ENCODE data around the gene MTHFD1L. TPM values are rescaled to one million over a fixed set of nuclear protein-coding genes. Genes with fewer than 3 reads are reported as not detected.

MTHFD1L gene
- total and polyA plus RNA-seq, 2 donors (not counting 3 experiments of a cell fraction or from before 2014, with no cell fraction given) = 40.2 to 120 TPM

- no peaks in the 10 kb centered on the region for H3K9me1 ChIP-seq (replicated peaks; ENCODE audit: control insufficient read depth, extremely low read depth, insufficient read depth, low read length)
- BruUV-seq (replicated peaks) = no TSS peak
- H3K4me1 ChIP-seq (ENCODE audit: control insufficient read depth, extremely low read depth, insufficient read depth, low read length) = no peaks in the 10 kb centered on the region
- ChIA-PET POLR2A (interaction anchor here (0.8 to 0.9 kb wide), 2 partner anchors 308 to 457 kb away, joined by 3 read pairs; no protein-coding TSS in a partner anchor), CTCF (interaction anchor here (1.1 to 2.3 kb wide), 3 partner anchors 11 to 392 kb away, joined by 3 to 6 read pairs (median 5); no protein-coding TSS in a partner anchor)
- no peaks in the 10 kb centered on the region for H3K27me3 ChIP-seq (ENCODE audit: control insufficient read depth in 2 of 2, insufficient read depth in 2 of 2, low read length in 2 of 2)
- H4K20me1 ChIP-seq (replicated peaks; ENCODE audit: control insufficient read depth, extremely low read depth, insufficient read depth, low read length) = no peaks in the 10 kb centered on the region
- no peak for FAIRE-seq
- dilution Hi-C loops (cut with MboI; ENCODE audit: extremely low pct_ligation_motif_present, low sequenced_read_pairs) = no loop called here
- H2AFZ ChIP-seq (ENCODE audit: low read depth, low read length) = no peak overlapping the region
- H3K9ac ChIP-seq (replicated peaks; ENCODE audit: extremely low read depth, insufficient read depth, low read length) = no peak overlapping the region
- TF ChIP-seq MYC (IDR thresholded peaks at IDR 0.05; ENCODE audit: low read depth, low read length) (no peak), CTCF (IDR thresholded peaks at IDR 0.05; ENCODE audit: extremely low read depth in 1 of 2, insufficient read depth in 1 of 2, low read depth in 1 of 2, low read length in 2 of 2) (no peak), JUN (IDR thresholded peaks at IDR 0.05; ENCODE audit: borderline replicate concordance, insufficient read depth, insufficient read length, low read depth) (no peak), GATA2 (IDR thresholded peaks at IDR 0.05; ENCODE audit: insufficient read depth, insufficient read length, low read depth, low read length) (no peak), MAX (IDR thresholded peaks at IDR 0.05; ENCODE audit: insufficient read depth, insufficient read length) (no peak), POLR2AphosphoS5 (IDR thresholded peaks at IDR 0.05; ENCODE audit: insufficient read depth, low read depth, low read length) (no peak), FOS (IDR thresholded peaks at IDR 0.05; ENCODE audit: borderline replicate concordance, insufficient read depth, low read length) (no peak), POLR2A (IDR thresholded peaks at IDR 0.05; ENCODE audit: low read depth, low read length) (no peak), EZH2 (IDR thresholded peaks at IDR 0.05; ENCODE audit: borderline replicate concordance, low read depth, low read length, severe bottlenecking) (no peak)
- no peak for DNase-seq (ENCODE audit: low read depth, low spot score)
- H3K27ac ChIP-seq (ENCODE audit: insufficient read depth, low read depth, low read length) = no peak overlapping the region
- no peak overlapping the region for H3K4me2 ChIP-seq (ENCODE audit: insufficient read depth, low read length)
- intact Hi-C loops (cut with micrococcal nuclease) = no loop called here
- H3K9me3 ChIP-seq (replicated peaks; ENCODE audit: control insufficient read depth, insufficient read depth, low read length) = no peaks in the 10 kb centered on the region
- H3K79me2 ChIP-seq (ENCODE audit: control insufficient read depth, insufficient read depth, low read length) = no peaks in the 10 kb centered on the region
- no peak overlapping the region for H3K4me3 ChIP-seq (replicated peaks in 1 of 3; ENCODE audit: insufficient read depth in 1 of 3, low read depth in 1 of 3, low read length in 3 of 3)
- H3K36me3 ChIP-seq (ENCODE audit: control insufficient read depth in 2 of 2, extremely low read depth in 1 of 2, insufficient read depth in 2 of 2, low read length in 2 of 2) = peaks cover 11 to 14% of the 10 kb centered on the region in 2 experiments
These were observed 67.5 kb downstream of the MTHFD1L start for GRCh38 chr6:150932996-150933395.
